Activated CD8-positive, alpha-beta T cell treated with anti-CD3 and anti-CD28 coated beads for 36 hours (primary cell): ENCODE measurements around the gene SLC17A6. TPM values are rescaled to one million over a fixed set of nuclear protein-coding genes. Genes with fewer than 3 reads are reported as not detected.

Source experiments
- ATAC-seq: fragments of 200-7000 bp; cut with Tn5 transposase; one replicate; pipeline ENCODE4 v1.10.0; 2021; ENCODE audit warnings: mild to moderate bottlenecking, moderate library complexity
- CTCF ChIA-PET: fragments of 350-600 bp; sonication (Branson Sonifier 250); formaldehyde crosslinking; loops from one replicate; lab custom pipeline; 2021; ENCODE audit warnings: antibody characterized with exemption; lab: Charles Lee
- POLR2A ChIA-PET: fragments of 350-600 bp; sonication (Branson Sonifier 250); formaldehyde crosslinking; loops from one replicate; lab custom pipeline; 2021; ENCODE audit warnings: antibody characterized with exemption; lab: Charles Lee
- DNase-seq: peaks from one replicate; pipeline ENCODE4 v3.0.0-alpha.2; 2020
- H3K27ac Mint-ChIP-seq: one replicate; pipeline ENCODE4 v1.8.0; 2021; ENCODE audit warnings: mild to moderate bottlenecking, mixed read lengths
- H3K27me3 Mint-ChIP-seq: one replicate; pipeline ENCODE4 v1.8.0; 2021; ENCODE audit warnings: mixed read lengths
- H3K36me3 Mint-ChIP-seq: one replicate; pipeline ENCODE4 v1.8.0; 2021; ENCODE audit warnings: low read depth, mixed read lengths
- H3K4me1 Mint-ChIP-seq: one replicate; pipeline ENCODE4 v1.8.0; 2021; ENCODE audit warnings: low read depth, mixed read lengths
- H3K4me3 Mint-ChIP-seq: one replicate; pipeline ENCODE4 v1.8.0; 2021; ENCODE audit warnings: mild to moderate bottlenecking, moderate library complexity, mixed read lengths
- H3K9me3 Mint-ChIP-seq: one replicate; pipeline ENCODE4 v1.8.0; 2021; ENCODE audit warnings: mixed read lengths
- CTCF ChIP-seq: fragments of 200-600 bp; IDR thresholded peaks from one replicate; pipeline ENCODE4 v1.8.0; 2022; ENCODE audit warnings: antibody characterized with exemption, mild to moderate bottlenecking
- intact Hi-C: fragments of 100-400 bp; cut with micrococcal nuclease; formaldehyde crosslinking; loops from one replicate; pipeline ENCODE4 v1.10.0; 2022
- total RNA-seq, 2 experiments: library from RNA; stranded (reverse); gene quantifications; one replicate each; pipeline ENCODE4 v1.2.3, GENCODE V29; 2021

Gene SLC17A6
- total RNA-seq, 2 experiments from 2014 or later, result not detected

DNA sequence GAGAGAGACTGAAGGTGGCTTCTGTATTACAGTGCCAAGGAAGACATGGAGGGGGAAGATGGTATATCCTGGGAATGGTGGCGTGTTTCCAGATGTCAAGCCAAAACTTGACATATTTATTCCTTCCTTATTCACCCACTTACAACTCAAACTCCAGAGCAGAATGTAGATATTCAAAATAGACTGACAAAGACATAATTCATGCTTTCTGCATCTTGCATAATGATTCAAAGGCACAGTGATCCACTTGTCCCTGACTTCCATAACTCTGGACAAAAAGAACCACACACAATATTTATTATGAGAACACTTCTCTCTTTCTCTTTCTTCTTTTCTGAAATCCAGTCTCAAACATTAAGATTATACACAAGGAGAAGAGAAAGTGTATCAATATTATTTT, 48.9 kb downstream of the SLC17A6 start:
- H3K27ac Mint-ChIP-seq, result no peak overlapping the region
- ChIA-PET CTCF (no interaction called here), POLR2A (no interaction called here)
- H3K4me3 Mint-ChIP-seq, result no peak overlapping the region
- DNase-seq (no peak), ATAC-seq (no peak)
- intact Hi-C loops, result no loop called here
- H3K27me3 Mint-ChIP-seq, result peaks cover 5% of the 10 kb centered on the region
- no peaks in the 10 kb centered on the region for H3K4me1 Mint-ChIP-seq
- no peaks in the 10 kb centered on the region for H3K9me3 Mint-ChIP-seq
- TF ChIP-seq CTCF, result no peak
- no peaks in the 10 kb centered on the region for H3K36me3 Mint-ChIP-seq

- no peak overlapping the region for H3K27ac Mint-ChIP-seq
- intact Hi-C loops, result no loop called here
- ChIA-PET POLR2A (interaction anchor here (1.5 kb wide), 1 partner anchor 391 kb away, joined by 3 read pairs; no protein-coding TSS in a partner anchor), CTCF (no interaction called here)
- no peak for DNase-seq
- no peak for ATAC-seq
- no peaks in the 10 kb centered on the region for H3K4me1 Mint-ChIP-seq
- no peak for TF ChIP-seq CTCF
- no peak overlapping the region for H3K4me3 Mint-ChIP-seq
- H3K9me3 Mint-ChIP-seq, result no peaks in the 10 kb centered on the region
- no peaks in the 10 kb centered on the region for H3K36me3 Mint-ChIP-seq
- peaks cover 5% of the 10 kb centered on the region for H3K27me3 Mint-ChIP-seq
Measured at GRCh38 chr11:22389526-22390282, 51.5 kb downstream of the SLC17A6 start.

GRCh38 chr11:22390283-22390655, 52.1 kb downstream of the SLC17A6 start:
- H3K36me3 Mint-ChIP-seq, result no peaks in the 10 kb centered on the region
- intact Hi-C loops, result no loop called here
- peaks cover 5% of the 10 kb centered on the region for H3K27me3 Mint-ChIP-seq
- DNase-seq (no peak), ATAC-seq (no peak)
- CTCF ChIA-PET, result no interaction called here
- no peak for TF ChIP-seq CTCF
- POLR2A ChIA-PET, result no interaction called here
- no peaks in the 10 kb centered on the region for H3K9me3 Mint-ChIP-seq
- H3K4me1 Mint-ChIP-seq, result no peaks in the 10 kb centered on the region
- H3K4me3 Mint-ChIP-seq, result no peak overlapping the region
- no peak overlapping the region for H3K27ac Mint-ChIP-seq

DNA sequence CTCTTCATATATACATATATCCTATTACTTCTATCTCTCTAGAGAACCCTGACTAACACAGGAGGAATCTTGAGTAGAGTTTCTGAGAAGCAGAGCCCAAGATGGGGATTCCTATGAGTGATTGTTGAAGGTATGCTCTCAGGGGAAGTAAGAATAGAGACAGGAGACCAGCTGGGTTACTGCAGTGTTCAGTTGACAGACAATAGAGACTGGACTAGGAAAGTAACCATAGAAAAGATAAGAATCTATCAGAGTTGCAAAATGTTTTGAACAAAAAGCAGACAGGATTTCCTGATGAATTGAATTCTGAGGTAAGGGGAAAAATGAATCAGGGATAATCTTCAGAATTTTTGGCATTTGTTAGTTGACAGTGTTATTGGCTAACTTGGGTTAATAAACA, 54.4 kb downstream of the SLC17A6 start:
- Mint-ChIP-seq H3K9me3 (no peaks in the 10 kb centered on the region), H3K4me3 (no peak overlapping the region), H3K4me1 (no peaks in the 10 kb centered on the region), H3K27ac (no peak overlapping the region), H3K36me3 (no peaks in the 10 kb centered on the region), H3K27me3 (peaks cover 3% of the 10 kb centered on the region)
- ATAC-seq, result no peak
- no peak for TF ChIP-seq CTCF
- DNase-seq, result no peak
- intact Hi-C loops, result no loop called here
- POLR2A ChIA-PET, result no interaction called here
- CTCF ChIA-PET, result no interaction called here

GRCh38 chr11:22405377-22405776, 67.2 kb downstream of the SLC17A6 start:
- ChIA-PET POLR2A (no interaction called here), CTCF (no interaction called here)
- Mint-ChIP-seq H3K4me3 (no peak overlapping the region), H3K36me3 (no peaks in the 10 kb centered on the region), H3K27me3 (peaks cover 3% of the 10 kb centered on the region), H3K4me1 (no peaks in the 10 kb centered on the region), H3K27ac (no peak overlapping the region), H3K9me3 (no peaks in the 10 kb centered on the region)
- intact Hi-C loops, result no loop called here
- TF ChIP-seq CTCF, result no peak
- ATAC-seq, result no peak
- DNase-seq, result no peak
